Activated CD4-positive, alpha-beta memory T cell treated with anti-CD3 and anti-CD28 coated beads, Interleukin-2, amount 10 ng/mL, durations not matched to agents 7 days and 5 days (primary cell): ENCODE results near the gene YBX1. TPM values are rescaled to one million over a fixed set of nuclear protein-coding genes. Genes with fewer than 3 reads are reported as not detected.

Source experiments
- CTCF ChIA-PET: fragments of 350-600 bp; sonication (Branson Sonifier 250); formaldehyde crosslinking; loops from one replicate; lab custom pipeline; 2021; ENCODE audit warnings: antibody characterized with exemption, inconsistent platforms; lab: Charles Lee
- POLR2A ChIA-PET: fragments of 350-600 bp; sonication (Branson Sonifier 250); formaldehyde crosslinking; loops from one replicate; lab custom pipeline; 2021; ENCODE audit warnings: antibody characterized with exemption; lab: Charles Lee
- DNase-seq: peaks from one replicate; pipeline ENCODE4 v3.0.0-alpha.2; 2020
- H3K27ac Mint-ChIP-seq: one replicate; pipeline ENCODE4 v1.8.0; 2021; ENCODE audit warnings: mild to moderate bottlenecking, mixed read lengths
- H3K27me3 Mint-ChIP-seq: one replicate; pipeline ENCODE4 v1.8.0; 2021; ENCODE audit warnings: mixed read lengths
- H3K36me3 Mint-ChIP-seq: one replicate; pipeline ENCODE4 v1.8.0; 2021; ENCODE audit warnings: low read depth, mixed read lengths
- H3K4me1 Mint-ChIP-seq: one replicate; pipeline ENCODE4 v1.8.0; 2021; ENCODE audit warnings: mixed read lengths
- H3K4me3 Mint-ChIP-seq: one replicate; pipeline ENCODE4 v1.8.0; 2021; ENCODE audit warnings: mild to moderate bottlenecking, mixed read lengths
- H3K9me3 Mint-ChIP-seq: one replicate; pipeline ENCODE4 v1.8.0; 2021; ENCODE audit warnings: mixed read lengths
- total RNA-seq, 2 experiments: library from RNA; stranded (reverse); gene quantifications; one replicate each; pipeline ENCODE4 v1.2.3, GENCODE V29; 2021

Gene YBX1
- total RNA-seq, result 100 to 1,000 TPM; 575 to 580 TPM

DNA sequence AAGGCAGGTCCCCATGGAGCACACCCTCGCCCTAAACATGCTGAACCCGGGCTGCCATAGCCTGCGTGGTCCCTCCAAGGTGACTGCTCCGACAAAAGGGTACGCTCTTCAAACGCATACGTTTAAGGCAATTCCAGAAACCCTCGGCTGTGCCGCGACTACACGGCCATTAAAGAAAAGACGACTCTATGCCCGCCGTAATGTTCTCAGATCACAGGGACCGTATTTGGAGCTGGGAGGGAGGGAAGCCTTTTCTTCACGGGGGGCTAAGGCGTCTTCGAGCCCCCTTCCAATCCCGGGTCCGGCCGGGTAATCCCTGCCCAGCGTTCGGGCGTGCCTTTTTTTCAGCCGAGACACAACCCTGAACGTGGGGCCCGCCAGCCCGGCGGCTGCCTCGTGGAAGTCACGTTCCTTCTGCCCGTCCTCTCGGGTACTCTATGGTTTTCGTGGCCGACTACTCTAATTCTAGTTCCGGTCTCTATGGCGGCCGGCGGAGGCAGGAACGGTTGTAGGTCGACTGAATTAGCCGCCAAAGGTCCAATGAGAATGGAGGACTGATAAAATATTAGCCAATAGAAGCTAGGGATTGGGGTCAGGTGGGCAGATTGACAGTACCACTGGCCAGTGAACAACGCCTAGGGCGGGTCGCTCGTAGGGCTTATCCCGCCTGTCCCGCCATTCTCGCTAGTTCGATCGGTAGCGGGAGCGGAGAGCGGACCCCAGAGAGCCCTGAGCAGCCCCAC is at the start of gene YBX1:
TSS of gene YBX1 (plus strand) at position 678 of the 743 bp plus-strand sequence. CDS start 148 bp downstream, outside the sequence.
- CTCF ChIA-PET, result interaction anchor here (1.6 to 4.9 kb wide), 6 partner anchors 10 to 165 kb away, joined by 4 to 17 read pairs (median 10); partner anchors contain the start of genes C1orf50, P3H1, PPIH and ZNF691
- Mint-ChIP-seq H3K4me3 (peak within 1 kb of the TSS; percentile 97), H3K27me3 (no peaks in the 10 kb centered on the region), H3K36me3 (peaks cover 31% of the 10 kb centered on the region), H3K27ac (peak within 1 kb of the TSS; percentile 96), H3K9me3 (no peaks in the 10 kb centered on the region), H3K4me1 (peaks cover 48% of the 10 kb centered on the region)
- POLR2A ChIA-PET, result interaction anchor here (0.6 to 11.7 kb wide), 18 partner anchors 11 to 772 kb away, joined by 3 to 209 read pairs (median 4); partner anchors contain the start of genes C1orf50, HYI, P3H1 and PPIH
- DNase-seq, result peak; percentile 96

GRCh38 chr1:42639116-42639515 is 43.1 kb upstream of the YBX1 start:
- ChIA-PET CTCF (no interaction called here), POLR2A (no interaction called here)
- Mint-ChIP-seq H3K27me3 (no peaks in the 10 kb centered on the region), H3K27ac (no peak overlapping the region), H3K9me3 (no peaks in the 10 kb centered on the region), H3K36me3 (no peaks in the 10 kb centered on the region), H3K4me1 (no peaks in the 10 kb centered on the region), H3K4me3 (no peak overlapping the region)
- DNase-seq, result no peak

- ChIA-PET POLR2A (no interaction called here), CTCF (no interaction called here)
- Mint-ChIP-seq H3K27ac (no peak overlapping the region), H3K4me3 (no peak overlapping the region), H3K4me1 (no peaks in the 10 kb centered on the region), H3K27me3 (no peaks in the 10 kb centered on the region), H3K36me3 (no peaks in the 10 kb centered on the region), H3K9me3 (peaks cover 2% of the 10 kb centered on the region)
- no peak for DNase-seq
These were observed 36.2 kb upstream of the YBX1 start for GRCh38 chr1:42646056-42646455.

GRCh38 chr1:42657201-42657600 is 25.0 kb upstream of the YBX1 start:
- ChIA-PET POLR2A (interaction anchor here (0.9 to 2.8 kb wide), 11 partner anchors 13 to 1678 kb away, joined by 3 to 73 read pairs (median 7); partner anchors contain the start of genes C1orf50, CTPS1, P3H1 and PPCS), CTCF (interaction anchor here (2.0 to 2.1 kb wide), 2 partner anchors 25 to 110 kb away, joined by 13 read pairs; partner anchors contain the start of genes C1orf50, P3H1 and YBX1)
- Mint-ChIP-seq H3K36me3 (peaks cover 36% of the 10 kb centered on the region), H3K4me3 (peak overlapping the region; percentile 100), H3K27me3 (peaks cover 2% of the 10 kb centered on the region), H3K27ac (peak overlapping the region; percentile 74), H3K4me1 (peaks cover 47% of the 10 kb centered on the region), H3K9me3 (no peaks in the 10 kb centered on the region)
- DNase-seq, result no peak

DNA sequence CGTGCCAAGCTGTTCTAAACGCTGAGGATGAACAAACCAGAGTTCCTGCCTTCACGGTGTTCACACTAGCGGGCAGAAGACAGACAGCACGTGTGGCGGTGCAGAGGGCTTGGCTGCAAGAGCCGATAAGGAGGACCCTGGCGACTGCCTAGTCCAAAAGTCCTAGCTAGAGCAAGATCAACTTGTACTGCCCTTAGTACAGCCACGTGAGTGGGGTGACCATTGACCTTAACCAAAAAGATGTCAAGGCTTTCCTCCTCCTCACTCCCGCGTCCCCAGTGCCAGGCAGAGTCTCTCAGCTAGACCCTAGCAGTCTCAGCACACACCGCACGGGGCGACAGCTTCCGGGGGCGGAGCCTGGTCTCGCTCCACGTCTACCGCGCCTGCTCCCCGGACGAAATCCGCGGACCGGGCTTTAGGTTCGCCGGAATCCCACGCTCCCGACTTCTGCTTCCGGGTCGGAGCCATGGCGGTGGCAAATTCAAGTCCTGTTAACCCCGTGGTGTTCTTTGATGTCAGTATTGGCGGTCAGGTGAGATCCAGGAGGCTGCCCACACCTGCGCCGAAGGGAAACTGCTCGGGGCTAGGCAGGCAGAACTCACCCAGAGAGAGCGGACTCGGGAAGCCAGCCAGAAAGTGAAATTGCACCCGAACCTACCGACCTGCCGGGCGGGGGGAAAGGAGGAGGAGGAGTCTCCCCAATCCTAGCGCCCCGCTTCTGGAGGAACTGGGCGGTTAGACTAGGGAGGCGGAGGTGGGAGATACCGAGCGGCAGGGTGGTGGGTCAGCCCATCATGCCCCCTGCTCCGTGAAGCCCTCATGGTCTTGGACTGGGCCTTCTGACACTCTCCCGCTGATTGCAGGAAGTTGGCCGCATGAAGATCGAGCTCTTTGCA is 24.0 kb upstream of the YBX1 start, which contains the start of gene PPIH:
TSS of gene PPIH (plus strand) at position 443 of the 896 bp plus-strand sequence. CDS start at position 467, 24 bp downstream.
- peak; percentile 96 for DNase-seq
- Mint-ChIP-seq H3K4me3 (peak within 1 kb of the TSS; percentile 100), H3K36me3 (peaks cover 36% of the 10 kb centered on the region), H3K9me3 (no peaks in the 10 kb centered on the region), H3K27me3 (peaks cover 2% of the 10 kb centered on the region), H3K27ac (peak within 1 kb of the TSS; percentile 95), H3K4me1 (peaks cover 49% of the 10 kb centered on the region)
- ChIA-PET CTCF (interaction anchor here (0.6 to 2.1 kb wide), 5 partner anchors 13 to 109 kb away, joined by 3 to 13 read pairs (median 3); partner anchors contain the start of genes C1orf50, P3H1 and YBX1), POLR2A (interaction anchor here (0.6 to 2.8 kb wide), 19 partner anchors 8 to 1679 kb away, joined by 3 to 73 read pairs (median 5); partner anchors contain the start of genes C1orf50, CCDC30, CTPS1 and ERMAP)

- Mint-ChIP-seq H3K4me3 (peak overlapping the region; percentile 100), H3K27me3 (peaks cover under 1% of the 10 kb centered on the region), H3K4me1 (peaks cover 49% of the 10 kb centered on the region), H3K9me3 (no peaks in the 10 kb centered on the region), H3K27ac (peak overlapping the region; percentile 95), H3K36me3 (peaks cover 39% of the 10 kb centered on the region)
- ChIA-PET POLR2A (interaction anchor here (0.6 to 2.8 kb wide), 13 partner anchors 12 to 202 kb away, joined by 3 to 73 read pairs (median 6); partner anchors contain the start of genes C1orf50, CCDC30, P3H1 and PPCS), CTCF (interaction anchor here (1.2 to 2.1 kb wide), 3 partner anchors 24 to 108 kb away, joined by 3 to 13 read pairs (median 13); partner anchors contain the start of genes C1orf50, P3H1 and YBX1)
- no peak for DNase-seq
These were observed 23.3 kb upstream of the YBX1 start for GRCh38 chr1:42658877-42659337.

DNA sequence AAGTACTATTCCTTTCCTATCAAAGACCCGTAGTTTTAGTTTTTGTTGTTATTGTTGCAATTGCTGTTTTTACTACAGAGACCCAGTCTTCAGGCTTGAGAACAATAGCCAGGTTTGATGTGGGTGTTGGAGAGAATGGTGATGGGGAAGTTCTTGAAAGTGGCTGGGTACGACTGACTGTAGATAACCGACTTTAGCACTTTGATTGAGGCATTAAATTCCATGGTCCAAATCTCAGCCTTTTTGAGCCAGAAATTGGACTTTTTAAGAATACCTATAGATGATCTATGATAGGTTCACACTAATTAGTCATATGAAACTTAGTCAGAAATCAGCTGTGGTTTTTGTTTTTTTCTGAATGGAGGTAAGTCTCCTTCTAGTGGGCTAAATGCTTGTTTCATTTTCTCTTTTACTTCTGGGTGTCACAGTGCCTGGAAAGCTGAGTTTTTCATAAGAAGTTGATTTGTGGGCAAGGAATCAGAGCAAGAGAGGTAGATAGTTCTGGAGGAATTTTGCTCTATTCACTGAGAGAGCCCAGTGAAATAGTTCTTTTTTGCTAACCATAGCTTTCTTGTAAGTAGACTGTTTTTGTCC is 21.2 kb upstream of the YBX1 start:
- Mint-ChIP-seq H3K27ac (peak overlapping the region; percentile 84), H3K4me3 (peak overlapping the region; percentile 63), H3K9me3 (no peaks in the 10 kb centered on the region), H3K27me3 (no peaks in the 10 kb centered on the region), H3K4me1 (peaks cover 49% of the 10 kb centered on the region), H3K36me3 (peaks cover 53% of the 10 kb centered on the region)
- ChIA-PET CTCF (interaction anchor here (0.9 to 2.0 kb wide), 4 partner anchors 21 to 105 kb away, joined by 3 to 6 read pairs (median 4); partner anchors contain the start of genes C1orf50, P3H1 and YBX1), POLR2A (interaction anchor here (0.9 to 15.5 kb wide), 4 partner anchors 14 to 186 kb away, joined by 3 to 209 read pairs (median 4); partner anchors contain the start of genes C1orf50, P3H1, YBX1 and ZNF691)
- DNase-seq, result no peak

DNA sequence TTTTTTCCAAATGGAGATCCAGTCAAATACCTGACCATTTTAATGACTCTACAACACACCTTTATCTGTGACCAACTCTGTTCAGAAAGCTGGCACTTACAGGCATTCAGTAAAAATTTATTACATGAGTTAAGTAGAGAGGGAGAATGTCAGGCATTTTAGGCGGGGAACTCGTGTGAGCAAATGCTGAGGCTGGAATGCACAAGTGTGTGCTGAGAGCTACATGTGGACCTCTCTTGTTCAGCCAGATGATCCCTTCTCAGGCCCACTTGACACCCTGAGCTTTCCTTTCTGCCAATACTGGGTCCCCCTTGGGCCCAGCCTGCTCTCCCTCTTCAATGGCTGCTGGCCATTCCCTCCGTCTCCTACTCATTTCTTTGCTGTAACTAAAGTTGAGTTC is 12.3 kb upstream of the YBX1 start:
- H3K36me3 Mint-ChIP-seq, result peaks cover 59% of the 10 kb centered on the region
- DNase-seq, result no peak
- H3K27ac Mint-ChIP-seq, result no peak overlapping the region
- H3K9me3 Mint-ChIP-seq, result no peaks in the 10 kb centered on the region
- no peaks in the 10 kb centered on the region for H3K4me1 Mint-ChIP-seq
- no peak overlapping the region for H3K4me3 Mint-ChIP-seq
- POLR2A ChIA-PET, result interaction anchor here (0.8 to 15.5 kb wide), 3 partner anchors 11 to 21 kb away, joined by 3 to 209 read pairs (median 5); partner anchors contain the start of gene YBX1
- H3K27me3 Mint-ChIP-seq, result no peaks in the 10 kb centered on the region
- CTCF ChIA-PET, result no interaction called here

GRCh38 chr1:42670425-42670824 is 11.8 kb upstream of the YBX1 start:
- DNase-seq, result no peak
- no peaks in the 10 kb centered on the region for H3K27me3 Mint-ChIP-seq
- CTCF ChIA-PET, result interaction anchor here (1.3 kb wide), 1 partner anchor 12 kb away, joined by 3 read pairs; the partner anchor contains the start of gene PPIH
- POLR2A ChIA-PET, result interaction anchor here (0.8 to 15.5 kb wide), 4 partner anchors 11 to 20 kb away, joined by 3 to 209 read pairs (median 6); partner anchors contain the start of genes PPIH and YBX1
- peaks cover 63% of the 10 kb centered on the region for H3K36me3 Mint-ChIP-seq
- H3K27ac Mint-ChIP-seq, result no peak overlapping the region
- H3K4me1 Mint-ChIP-seq, result no peaks in the 10 kb centered on the region
- H3K9me3 Mint-ChIP-seq, result no peaks in the 10 kb centered on the region
- H3K4me3 Mint-ChIP-seq, result no peak overlapping the region

- Mint-ChIP-seq H3K27ac (no peak overlapping the region), H3K4me1 (no peaks in the 10 kb centered on the region), H3K36me3 (peaks cover 39% of the 10 kb centered on the region), H3K9me3 (no peaks in the 10 kb centered on the region), H3K27me3 (no peaks in the 10 kb centered on the region), H3K4me3 (no peak overlapping the region)
- POLR2A ChIA-PET, result interaction anchor here (1.0 to 15.5 kb wide), 2 partner anchors 7 to 13 kb away, joined by 3 to 209 read pairs; partner anchors contain the start of gene YBX1
- no peak for DNase-seq
- CTCF ChIA-PET, result no interaction called here
These were observed 8.0 kb upstream of the YBX1 start for GRCh38 chr1:42674214-42674613.

GRCh38 chr1:42674682-42675081 is 7.5 kb upstream of the YBX1 start:
- ChIA-PET CTCF (no interaction called here), POLR2A (interaction anchor here (1.0 to 15.5 kb wide), 2 partner anchors 7 to 14 kb away, joined by 3 to 209 read pairs; partner anchors contain the start of gene YBX1)

More at GRCh38 chr1:42674682-42675081, 7.5 kb upstream of the YBX1 start:
- no peak for DNase-seq
- Mint-ChIP-seq H3K9me3 (no peaks in the 10 kb centered on the region), H3K4me3 (no peak overlapping the region), H3K27me3 (no peaks in the 10 kb centered on the region), H3K36me3 (peaks cover 39% of the 10 kb centered on the region), H3K4me1 (peaks cover 1% of the 10 kb centered on the region), H3K27ac (no peak overlapping the region)
